Adrenal gland (tissue), 12 donors: ENCODE measurements around the gene CTLA4. TPM values are rescaled to one million over a fixed set of nuclear protein-coding genes. Genes with fewer than 3 reads are reported as not detected.

ENCODE experiments used
- DNase-seq, 7 donors: peaks; one replicate each; pipeline ENCODE4 v3.0.0-alpha.2; 2019 to 2020
- H3K27ac ChIP-seq, 5 donors: fragments of 200-600 bp; sonication (generic) in 4 of 5; 1 replicate in 3 of 5; 2 replicates in 2 of 5; pipeline versions ENCODE4 v1.5.1 to v1.8.0; 2016 to 2020; ENCODE audit warnings: mild to moderate bottlenecking in 1 of 5
- H3K27me3 ChIP-seq: fragments of 200-600 bp; 2 replicates; pipeline ENCODE4 v1.8.0; 2021
- H3K36me3 ChIP-seq, 2 donors: fragments of 200-600 bp; replicated peaks in 1 of 2; 1 replicate in 1 of 2; 2 replicates in 1 of 2; pipeline versions ENCODE4 v1.5.1 to v1.8.0; 2018 to 2022
- H3K4me1 ChIP-seq, 2 donors: fragments of 200-600 bp; replicated peaks in 1 of 2; 1 replicate in 1 of 2; 2 replicates in 1 of 2; pipeline versions ENCODE4 v1.5.1 to v1.8.0; 2018 to 2021
- H3K4me3 ChIP-seq, 4 donors: fragments of 200-600 bp; sonication (generic) in 3 of 4; one replicate each; pipeline ENCODE4 v1.5.1; 2016 to 2018
- H3K9me3 ChIP-seq, 3 donors: fragments of 200-600 bp; sonication (generic) in 1 of 3; replicated peaks in 1 of 3; 1 replicate in 2 of 3; 2 replicates in 1 of 3; pipeline versions ENCODE4 v1.5.1 to v1.8.0; 2016 to 2021
- CTCF ChIP-seq, 6 experiments: fragments of 450-650 bp in 4 of 6; fragments of 200-600 bp in 2 of 6; sonication (generic) in 1 of 6; IDR thresholded peaks; 1 replicate in 5 of 6; 2 replicates in 1 of 6; pipeline versions ENCODE4 v1.5.1 to v1.8.0; 2016 to 2021; ENCODE audit warnings: antibody characterized with exemption in 6 of 6, mild to moderate bottlenecking in 2 of 6, moderate library complexity in 1 of 6
- POLR2A ChIP-seq, 2 donors: fragments of 450-650 bp; IDR thresholded peaks; one replicate each; pipeline ENCODE4 v1.6.1; 2017; ENCODE audit warnings: antibody characterized with exemption in 2 of 2, mild to moderate bottlenecking in 2 of 2, moderate library complexity in 1 of 2
- WGBS, 4 donors: extraction: QIAGEN DNeasy Blood & Tissue Kit in 2 of 4; methylation state at CpG; one replicate each; pipeline versions ENCODE4 v1.1.5 to v1.1.7; 2013 to 2017; 5-methylcytosine and 5-hydroxymethylcytosine counted together
- intact Hi-C, 2 donors: fragments of 100-400 bp; cut with DNase I; formaldehyde crosslinking; loops; one replicate each; pipeline versions ENCODE4 v1.14.1 to v1.15.0; 2022 to 2023
- polyA plus RNA-seq, 3 donors: library from polyadenylated mRNA; stranded (reverse); fragments of 200-250 nt in 2 of 3; fragments of 350-450 nt in 1 of 3; fragmentation: Illumina TruSeq in 1 of 3; extraction: RNeasy Lipid Tissue Mini Kit (QIAGEN cat#74804) in 1 of 3; gene quantifications; one replicate each; pipeline ENCODE4 v1.2.3, GENCODE V29; 2013 to 2014
- total RNA-seq, 9 donors: library from RNA; depleted of rRNA in 4 of 9; stranded (reverse); fragments of >200 nt in 4 of 9; fragments of 120-200 nt in 1 of 9; fragmentation: NEBNext Ultra II Directional in 1 of 9; extraction: Animal tissue kit (Norgen Biotek cat#: 25700) in 1 of 9; gene quantifications; one replicate each; pipeline versions ENCODE4 v1.1.0 to v1.2.4, GENCODE V29; 2013 to 2023
- donor health status: healthy with polysubstance abuse.
- donor health status: Bipolar disorder and iron deficiency.
- donor health status: DM: yes; HTN: yes; CAD: no.
- donor health status: DM: no; HTN: no; CAD: no.
- donor health status: DM: no; HTN: no; CAD: no.
- donor health status: DM: yes; HTN: yes; CAD: no.

The CTLA4 gene
- total and polyA plus RNA-seq, 12 donors, result 0.03 to 0.50 (median 0.10) TPM; not detected in 8

- H3K27ac ChIP-seq, result no peak overlapping the region
- TF ChIP-seq POLR2A (IDR thresholded peaks at IDR 0.05) (no peak), CTCF (IDR thresholded peaks at IDR 0.05) (no peak)
- intact Hi-C loops, result no loop called here
- H3K27me3 ChIP-seq, result no peaks in the 10 kb centered on the region
- H3K9me3 ChIP-seq, result no peaks in the 10 kb centered on the region
- no peak overlapping the region for H3K4me3 ChIP-seq
- no peaks in the 10 kb centered on the region for H3K36me3 ChIP-seq
- WGBS, 4 donors, result 51 to 66% (median 62%) methylated on average over 1 of the region's 1 CpG
- no peaks in the 10 kb centered on the region for H3K4me1 ChIP-seq
- no peak for DNase-seq
Measured at GRCh38 chr2:203889944-203890343, 22.4 kb downstream of the CTLA4 start.

GRCh38 chr2:203890733-203891132 is 23.2 kb downstream of the CTLA4 start:
- Histone ChIP-seq H3K4me1 (no peaks in the 10 kb centered on the region), H3K36me3 (no peaks in the 10 kb centered on the region), H3K27ac (no peak overlapping the region), H3K27me3 (no peaks in the 10 kb centered on the region), H3K9me3 (no peaks in the 10 kb centered on the region), H3K4me3 (no peak overlapping the region)
- DNase-seq, result no peak
- intact Hi-C loops, result no loop called here
- TF ChIP-seq CTCF (IDR thresholded peaks at IDR 0.05) (no peak), POLR2A (IDR thresholded peaks at IDR 0.05) (no peak)
- 75 to 94% (median 82%) methylated on average over 1 of the region's 1 CpG for WGBS, 4 donors

- no peaks in the 10 kb centered on the region for H3K4me1 ChIP-seq
- no peaks in the 10 kb centered on the region for H3K9me3 ChIP-seq
- TF ChIP-seq POLR2A (IDR thresholded peaks at IDR 0.05) (no peak), CTCF (IDR thresholded peaks at IDR 0.05) (no peak)
- no peak overlapping the region for H3K4me3 ChIP-seq
- intact Hi-C loops, result no loop called here
- no peak overlapping the region for H3K27ac ChIP-seq
- peak in 4 of 7 donors; percentile 28 to 61 (median 42) for DNase-seq
- no peaks in the 10 kb centered on the region for H3K36me3 ChIP-seq
- 70 to 93% (median 82%) methylated on average over 2 of the region's 2 CpGs for WGBS, 4 donors
- H3K27me3 ChIP-seq, result no peaks in the 10 kb centered on the region
Measured at GRCh38 chr2:203891474-203891873, 23.9 kb downstream of the CTLA4 start.

- intact Hi-C loops, result no loop called here
- Histone ChIP-seq H3K9me3 (no peaks in the 10 kb centered on the region), H3K4me1 (no peaks in the 10 kb centered on the region), H3K27me3 (no peaks in the 10 kb centered on the region), H3K27ac (no peak overlapping the region), H3K36me3 (no peaks in the 10 kb centered on the region), H3K4me3 (no peak overlapping the region)
- TF ChIP-seq CTCF (IDR thresholded peaks at IDR 0.05), result no peak
- no peak for TF ChIP-seq POLR2A (IDR thresholded peaks at IDR 0.05)
- WGBS, 4 donors, result 68 to 82% (median 79%) methylated on average over 4 of the region's 4 CpGs
- no peak for DNase-seq
Measured at GRCh38 chr2:203892207-203892606, 24.6 kb downstream of the CTLA4 start.
